SU-DHL-6 (cell line): Measurements from ENCODE around the gene PDE7B.

ENCODE experiments used
- EZH2phosphoT487 ChIP-seq: fragments of 200-600 bp; sonication (generic), shearing (Covaris generic); conservative IDR thresholded peaks from 2 replicates; pipeline ENCODE4 v1.6.1; 2018; ENCODE audit warnings: mild to moderate bottlenecking, antibody characterized with exemption, low read length, moderate library complexity, mixed read lengths
- TF ChIP-seq, protein P1 (sequence below): fragments of 200-600 bp; sonication (generic); IDR thresholded peaks from one replicate; pipeline ENCODE4 v1.5.1; 2017; ENCODE audit warnings: antibody characterized with exemption, mild to moderate bottlenecking, low read length, moderate library complexity; ENCODE audit not compliant: insufficient read depth, poor library complexity, severe bottlenecking

GRCh38 chr6:136024711-136025110, 173.2 kb downstream of the PDE7B start:
- TF ChIP-seq, protein P1, sequence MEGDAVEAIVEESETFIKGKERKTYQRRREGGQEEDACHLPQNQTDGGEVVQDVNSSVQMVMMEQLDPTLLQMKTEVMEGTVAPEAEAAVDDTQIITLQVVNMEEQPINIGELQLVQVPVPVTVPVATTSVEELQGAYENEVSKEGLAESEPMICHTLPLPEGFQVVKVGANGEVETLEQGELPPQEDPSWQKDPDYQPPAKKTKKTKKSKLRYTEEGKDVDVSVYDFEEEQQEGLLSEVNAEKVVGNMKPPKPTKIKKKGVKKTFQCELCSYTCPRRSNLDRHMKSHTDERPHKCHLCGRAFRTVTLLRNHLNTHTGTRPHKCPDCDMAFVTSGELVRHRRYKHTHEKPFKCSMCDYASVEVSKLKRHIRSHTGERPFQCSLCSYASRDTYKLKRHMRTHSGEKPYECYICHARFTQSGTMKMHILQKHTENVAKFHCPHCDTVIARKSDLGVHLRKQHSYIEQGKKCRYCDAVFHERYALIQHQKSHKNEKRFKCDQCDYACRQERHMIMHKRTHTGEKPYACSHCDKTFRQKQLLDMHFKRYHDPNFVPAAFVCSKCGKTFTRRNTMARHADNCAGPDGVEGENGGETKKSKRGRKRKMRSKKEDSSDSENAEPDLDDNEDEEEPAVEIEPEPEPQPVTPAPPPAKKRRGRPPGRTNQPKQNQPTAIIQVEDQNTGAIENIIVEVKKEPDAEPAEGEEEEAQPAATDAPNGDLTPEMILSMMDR, result no peak
- TF ChIP-seq EZH2phosphoT487, result no peak
